K562 (cell line): Measurements from ENCODE around the gene HP. TPM values are rescaled to one million over a fixed set of nuclear protein-coding genes. Genes with fewer than 3 reads are reported as not detected.
A peak's percentile ranks its signal among the peaks of the same experiment; 100 is the strongest.

ENCODE experiments used
- BCL6 ChIP-seq: fragments of 250-450 bp; sonication (Bioruptor Pico); IDR thresholded peaks from 2 replicates; pipeline ENCODE4 v1.4.0; 2020
- CREBBP ChIP-seq: IDR thresholded peaks from one replicate; pipeline ENCODE4 v1.6.1; 2012; ENCODE audit warnings: low read depth, mild to moderate bottlenecking, control low read depth, inconsistent platforms, low read length
- CREM ChIP-seq: IDR thresholded peaks from 2 replicates; pipeline ENCODE4 v1.6.1; 2014; ENCODE audit warnings: antibody characterized with exemption, low read depth
- ETV1 ChIP-seq: fragments of 450-650 bp; conservative IDR thresholded peaks from 2 replicates; pipeline ENCODE4 v1.6.1; 2016; ENCODE audit warnings: missing genetic modification characterization, control low read depth, low read depth, missing compliant biosample characterization
- FOS ChIP-seq: IDR thresholded peaks from 3 replicates; pipeline ENCODE4 v1.6.1; 2011; ENCODE audit not compliant: insufficient read length; ENCODE audit errors: extremely low read depth
- GATAD2A ChIP-seq: fragments of 450-650 bp; IDR thresholded peaks from 2 replicates; pipeline ENCODE4 v1.6.1; 2017
- GTF2F1 ChIP-seq: IDR thresholded peaks from 2 replicates; pipeline ENCODE4 v1.6.1; 2011; ENCODE audit warnings: low read depth, low read length, improper control_type of control experiment
- HINFP ChIP-seq: fragments of 450-650 bp; conservative IDR thresholded peaks from 2 replicates; pipeline ENCODE4 v1.6.1; 2016; ENCODE audit warnings: missing genetic modification characterization, low read depth, mild to moderate bottlenecking, control low read depth, missing compliant biosample characterization
- JUND ChIP-seq, 2 experiments: IDR thresholded peaks; 2 replicates in 1 of 2; 3 replicates in 1 of 2; pipeline ENCODE4 v1.6.1; 2011; ENCODE audit warnings: borderline replicate concordance in 2 of 2, low read depth in 2 of 2, low read length in 2 of 2, improper control_type of control experiment in 1 of 2, missing biosample characterization in 1 of 2, missing genetic modification characterization in 1 of 2, missing genetic modification reagents in 1 of 2
- KAT7 ChIP-seq: sonication (generic); formaldehyde crosslinking; IDR thresholded peaks from 2 replicates; pipeline ENCODE4 v1.8.0; 2022; ENCODE audit warnings: missing genetic modification reagents, mild to moderate bottlenecking, borderline replicate concordance
- NFIC ChIP-seq: fragments of 450-650 bp; IDR thresholded peaks from 2 replicates; pipeline ENCODE4 v1.6.1; 2017; ENCODE audit warnings: mild to moderate bottlenecking, inconsistent platforms
- NUFIP1 ChIP-seq: fragments of 450-650 bp; IDR thresholded peaks from 2 replicates; pipeline ENCODE4 v1.6.1; 2018; ENCODE audit not compliant: partially characterized antibody
- RBFOX2 ChIP-seq: fragments of 200-400 bp; formaldehyde crosslinking; IDR thresholded peaks from 2 replicates; pipeline ENCODE4 v1.6.1; 2017; ENCODE audit warnings: low read depth, mild to moderate bottlenecking, low read length, moderate library complexity
- RFX1 ChIP-seq: fragments of 450-650 bp; IDR thresholded peaks from 2 replicates; pipeline ENCODE4 v1.6.1; 2016; ENCODE audit warnings: mild to moderate bottlenecking, moderate library complexity
- SMAD3 ChIP-seq: fragments of 450-650 bp; formaldehyde crosslinking; conservative IDR thresholded peaks from 2 replicates; pipeline ENCODE4 v1.4.0; 2020; ENCODE audit warnings: mild to moderate bottlenecking
- SMARCA5 ChIP-seq: fragments of 450-650 bp; IDR thresholded peaks from 2 replicates; pipeline ENCODE4 v1.6.1; 2016
- SOX6 ChIP-seq: fragments of 450-650 bp; IDR thresholded peaks from 2 replicates; pipeline ENCODE4 v1.6.1; 2014; ENCODE audit warnings: mild to moderate bottlenecking
- SP1 ChIP-seq: sonication (generic); formaldehyde crosslinking; IDR thresholded peaks from 2 replicates; pipeline ENCODE4 v1.8.1; 2022; ENCODE audit warnings: mild to moderate bottlenecking, missing genetic modification reagents
- TAF9B ChIP-seq: fragments of 450-650 bp; IDR thresholded peaks from 2 replicates; pipeline ENCODE4 v1.6.1; 2018; ENCODE audit warnings: mild to moderate bottlenecking; ENCODE audit not compliant: partially characterized antibody
- ZFX ChIP-seq: sonication (generic); formaldehyde crosslinking; IDR thresholded peaks from 2 replicates; pipeline ENCODE4 v1.8.0; 2022; ENCODE audit warnings: mild to moderate bottlenecking, missing genetic modification reagents, moderate library complexity
- polyA plus RNA-seq, 8 experiments: library from polyadenylated mRNA; depleted of rRNA in 4 of 8; stranded (reverse) in 5 of 8; unstranded in 3 of 8; fragments of >200 nt; fragmentation: Nextera tagmentation in 2 of 8; fragmentation: Illumina TruSeq in 1 of 8; extraction: Ambion mirVana in 2 of 8; extraction: Trizol in 1 of 8; gene quantifications; 2 replicates each; pipeline versions ENCODE4 v1.2.1 to v1.2.3, GENCODE V29; 2011 to 2014; ENCODE audit warnings: inconsistent platforms in 1 of 8, missing spikeins in 1 of 8
- total RNA-seq, 7 experiments: library from RNA; depleted of rRNA in 6 of 7; stranded (reverse); fragments of >200 nt in 6 of 7; fragmentation: Illumina TruSeq in 2 of 7; extraction: Trizol in 2 of 7; gene quantifications; 2 replicates each; pipeline versions ENCODE4 v1.2.1 to v1.2.3, GENCODE V29; 2011 to 2021; ENCODE audit warnings: low replicate concordance in 1 of 7
- TF ChIP-seq, protein P1 (sequence below): sonication (generic); formaldehyde crosslinking; IDR thresholded peaks from 2 replicates; pipeline ENCODE4 v1.8.1; 2023; ENCODE audit warnings: mild to moderate bottlenecking, missing genetic modification reagents
- TF ChIP-seq, protein P2 (sequence below), 2 experiments: IDR thresholded peaks; 2 replicates each; pipeline ENCODE4 v1.6.1; 2012; ENCODE audit warnings: improper control_type of control experiment in 2 of 2, low read depth in 2 of 2, low read length in 2 of 2, borderline replicate concordance in 1 of 2

HP gene
- total and polyA plus RNA-seq, 9 of the 15 experiments (the other 6 are each of a cell fraction or from before 2014, with no cell fraction given) = 0.04 to 8.7 TPM; not detected in 7

DNA sequence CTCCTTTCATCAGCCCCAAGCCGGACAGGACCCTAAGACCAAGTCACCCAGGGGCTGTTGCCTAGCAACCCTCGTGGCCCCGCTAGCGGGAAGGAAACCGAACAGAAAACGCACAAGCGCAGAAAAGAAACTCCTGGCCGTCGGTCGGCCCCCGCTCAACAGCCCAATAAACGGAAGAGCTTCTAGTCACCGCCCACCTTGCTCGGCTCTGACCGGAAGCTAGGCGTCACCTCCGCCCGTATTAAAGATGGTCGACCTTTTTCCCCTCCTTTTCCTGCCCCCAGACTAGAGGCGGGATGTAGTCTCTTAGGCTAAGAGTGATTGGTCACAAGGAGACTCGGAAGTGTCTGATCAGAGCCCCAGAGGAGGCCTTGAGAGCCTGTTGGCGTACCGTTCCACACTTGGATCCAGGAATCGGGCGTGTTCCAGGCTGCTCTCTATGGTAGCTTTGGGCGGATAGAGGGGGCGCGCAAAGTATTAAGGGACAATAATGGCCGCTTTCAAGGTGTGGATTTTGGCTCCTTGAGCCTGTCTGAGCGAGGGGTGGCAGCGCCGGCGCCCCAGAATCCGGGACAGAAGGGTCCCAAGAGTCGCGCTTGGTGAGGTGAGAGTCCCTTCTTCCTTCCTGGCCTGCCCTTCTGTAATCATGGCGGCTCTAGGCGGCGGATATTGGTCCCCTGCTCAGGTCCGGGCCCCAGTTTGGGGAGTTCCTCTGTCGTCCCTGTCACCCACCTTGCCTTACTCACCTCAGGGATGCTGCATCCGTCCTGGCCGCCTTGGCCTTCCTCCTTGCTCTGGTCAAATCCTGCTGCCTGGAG lies 39.4 kb downstream of the HP start, which contains the start of the genes DHX38 and TXNL4B (continued):
- TF ChIP-seq JUND (IDR thresholded peaks at IDR 0.05; ENCODE audit: borderline replicate concordance, low read depth, low read length) (no peak; the same call in none of the 2 replicates), JUND (tag; IDR thresholded peaks at IDR 0.05; ENCODE audit: borderline replicate concordance, low read depth, low read length) (peak; percentile 41; the same call in 1 of the 3 replicates), SP1 (CRISPR knock-in tag) (peak; percentile 60; the same call in 1 of the 2 replicates), BCL6 (CRISPR knock-in tag) (no peak), SOX6 (no peak), ZFX (peak; percentile 89), CREM (peak; percentile 96), ETV1 (tag) (peak; percentile 89), TAF9B (peak; percentile 72), HINFP (tag) (no peak), RBFOX2 (peak; percentile 93), GTF2F1 (no peak), RFX1 (peak; percentile 99), CREBBP (no peak), SMAD3 (CRISPR knock-in tag) (no peak), NFIC (no peak), GATAD2A (no peak), NUFIP1 (no peak), SMARCA5 (no peak), FOS (peak; percentile 78), KAT7 (0 out of 2 replicates have a peak, but pooled peaks have one; percentile 15)
- TF ChIP-seq, protein P1, sequence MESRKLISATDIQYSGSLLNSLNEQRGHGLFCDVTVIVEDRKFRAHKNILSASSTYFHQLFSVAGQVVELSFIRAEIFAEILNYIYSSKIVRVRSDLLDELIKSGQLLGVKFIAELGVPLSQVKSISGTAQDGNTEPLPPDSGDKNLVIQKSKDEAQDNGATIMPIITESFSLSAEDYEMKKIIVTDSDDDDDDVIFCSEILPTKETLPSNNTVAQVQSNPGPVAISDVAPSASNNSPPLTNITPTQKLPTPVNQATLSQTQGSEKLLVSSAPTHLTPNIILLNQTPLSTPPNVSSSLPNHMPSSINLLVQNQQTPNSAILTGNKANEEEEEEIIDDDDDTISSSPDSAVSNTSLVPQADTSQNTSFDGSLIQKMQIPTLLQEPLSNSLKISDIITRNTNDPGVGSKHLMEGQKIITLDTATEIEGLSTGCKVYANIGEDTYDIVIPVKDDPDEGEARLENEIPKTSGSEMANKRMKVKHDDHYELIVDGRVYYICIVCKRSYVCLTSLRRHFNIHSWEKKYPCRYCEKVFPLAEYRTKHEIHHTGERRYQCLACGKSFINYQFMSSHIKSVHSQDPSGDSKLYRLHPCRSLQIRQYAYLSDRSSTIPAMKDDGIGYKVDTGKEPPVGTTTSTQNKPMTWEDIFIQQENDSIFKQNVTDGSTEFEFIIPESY (CRISPR knock-in tag) = 0 out of 2 replicates have a peak, but pooled peaks have one; percentile 4
- TF ChIP-seq, protein P2, sequence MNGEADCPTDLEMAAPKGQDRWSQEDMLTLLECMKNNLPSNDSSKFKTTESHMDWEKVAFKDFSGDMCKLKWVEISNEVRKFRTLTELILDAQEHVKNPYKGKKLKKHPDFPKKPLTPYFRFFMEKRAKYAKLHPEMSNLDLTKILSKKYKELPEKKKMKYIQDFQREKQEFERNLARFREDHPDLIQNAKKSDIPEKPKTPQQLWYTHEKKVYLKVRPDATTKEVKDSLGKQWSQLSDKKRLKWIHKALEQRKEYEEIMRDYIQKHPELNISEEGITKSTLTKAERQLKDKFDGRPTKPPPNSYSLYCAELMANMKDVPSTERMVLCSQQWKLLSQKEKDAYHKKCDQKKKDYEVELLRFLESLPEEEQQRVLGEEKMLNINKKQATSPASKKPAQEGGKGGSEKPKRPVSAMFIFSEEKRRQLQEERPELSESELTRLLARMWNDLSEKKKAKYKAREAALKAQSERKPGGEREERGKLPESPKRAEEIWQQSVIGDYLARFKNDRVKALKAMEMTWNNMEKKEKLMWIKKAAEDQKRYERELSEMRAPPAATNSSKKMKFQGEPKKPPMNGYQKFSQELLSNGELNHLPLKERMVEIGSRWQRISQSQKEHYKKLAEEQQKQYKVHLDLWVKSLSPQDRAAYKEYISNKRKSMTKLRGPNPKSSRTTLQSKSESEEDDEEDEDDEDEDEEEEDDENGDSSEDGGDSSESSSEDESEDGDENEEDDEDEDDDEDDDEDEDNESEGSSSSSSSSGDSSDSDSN (IDR thresholded peaks at IDR 0.05; ENCODE audit: borderline replicate concordance in 1 of 2, low read depth in 2 of 2, low read length in 2 of 2) = 0 out of 4 replicates have a peak, but pooled peaks of 1 of the 2 experiments have one; percentile 22
